ENCODE results near the gene COMMD9. TPM values are rescaled to one million over a fixed set of nuclear protein-coding genes. Genes with fewer than 3 reads are reported as not detected.

The COMMD9 gene
- polyA plus RNA-seq, 3 donors: 105 to 238 (median 235) TPM

GRCh38 chr11:36222831-36223635, 66.2 kb downstream of the COMMD9 start:
- Mint-ChIP-seq H3K4me3 (no peak overlapping the region), H3K9me3 (peaks cover 6 to 18% (median 12%) of the 10 kb centered on the region in 7 donors), H3K36me3 (peaks cover 7 to 13% of the 10 kb centered on the region in 2 donors), H3K4me1 (no peaks in the 10 kb centered on the region), H3K27me3 (ENCODE audit: low read depth in 3 of 3) (peaks cover 0 to 2% (median 0%) of the 10 kb centered on the region in 3 donors), H3K27ac (no peak overlapping the region)
- Histone ChIP-seq H3K27me3 (ENCODE audit: control insufficient read depth in 2 of 2, insufficient read depth in 2 of 2, low read length in 2 of 2) (no peaks in the 10 kb centered on the region), H4K20me1 (ENCODE audit: insufficient read depth, low read length) (no peaks in the 10 kb centered on the region), H3K4me2 (replicated peaks; ENCODE audit: extremely low read depth, low read length, poor library complexity, severe bottlenecking) (no peak overlapping the region), H3K4me3 (replicated peaks in 1 of 3; ENCODE audit: low read depth in 2 of 3, low read length in 3 of 3) (no peak overlapping the region), H3K9me3 (replicated peaks in 1 of 2; ENCODE audit: control insufficient read depth in 1 of 2, insufficient read depth in 1 of 2, low read length in 2 of 2) (peaks cover 0 to 13% of the 10 kb centered on the region in 2 donors), H2AFZ (ENCODE audit: insufficient read depth, low read depth, low read length, poor library complexity, severe bottlenecking) (no peak overlapping the region), H3K36me3 (replicated peaks in 1 of 2; ENCODE audit: control insufficient read depth in 1 of 2, insufficient read depth in 2 of 2, low read length in 2 of 2) (peaks cover 0 to 8% of the 10 kb centered on the region in 2 donors), H3K27ac (ENCODE audit: low read depth in 1 of 2, low read length in 2 of 2) (no peak overlapping the region), H3K79me2 (ENCODE audit: insufficient read depth, low read length) (no peaks in the 10 kb centered on the region), H3K4me1 (ENCODE audit: control insufficient read depth in 1 of 2, insufficient read depth in 2 of 2, low read length in 2 of 2) (no peaks in the 10 kb centered on the region), H3K9ac (ENCODE audit: insufficient read depth, low read length, poor library complexity, severe bottlenecking) (no peak overlapping the region)
- no peak for DNase-seq
- intact Hi-C loops (cut with micrococcal nuclease): no loop called here
- TF ChIP-seq, protein P1, sequence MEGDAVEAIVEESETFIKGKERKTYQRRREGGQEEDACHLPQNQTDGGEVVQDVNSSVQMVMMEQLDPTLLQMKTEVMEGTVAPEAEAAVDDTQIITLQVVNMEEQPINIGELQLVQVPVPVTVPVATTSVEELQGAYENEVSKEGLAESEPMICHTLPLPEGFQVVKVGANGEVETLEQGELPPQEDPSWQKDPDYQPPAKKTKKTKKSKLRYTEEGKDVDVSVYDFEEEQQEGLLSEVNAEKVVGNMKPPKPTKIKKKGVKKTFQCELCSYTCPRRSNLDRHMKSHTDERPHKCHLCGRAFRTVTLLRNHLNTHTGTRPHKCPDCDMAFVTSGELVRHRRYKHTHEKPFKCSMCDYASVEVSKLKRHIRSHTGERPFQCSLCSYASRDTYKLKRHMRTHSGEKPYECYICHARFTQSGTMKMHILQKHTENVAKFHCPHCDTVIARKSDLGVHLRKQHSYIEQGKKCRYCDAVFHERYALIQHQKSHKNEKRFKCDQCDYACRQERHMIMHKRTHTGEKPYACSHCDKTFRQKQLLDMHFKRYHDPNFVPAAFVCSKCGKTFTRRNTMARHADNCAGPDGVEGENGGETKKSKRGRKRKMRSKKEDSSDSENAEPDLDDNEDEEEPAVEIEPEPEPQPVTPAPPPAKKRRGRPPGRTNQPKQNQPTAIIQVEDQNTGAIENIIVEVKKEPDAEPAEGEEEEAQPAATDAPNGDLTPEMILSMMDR (IDR thresholded peaks at IDR 0.05): no peak
- WGBS (ENCODE audit: insufficient coverage): 92% methylated on average over 13 of the region's 14 CpGs

Other genes with a start within 250 kb of the COMMD9 start
- gene PRR5L, start 6.9 kb upstream of the COMMD9 start, polyA plus RNA-seq: 10 to 100 TPM in 1 of 3 donors, 1 to 10 TPM in 2; 3.5 to 16.0 (median 7.4) TPM
- gene TRAF6, start 220.8 kb upstream of the COMMD9 start, polyA plus RNA-seq: 1 to 10 TPM; 5.5 to 7.3 (median 6.7) TPM

Measured in CD14-positive monocyte (primary cell).